ENCODE measurements around the gene PRLR. TPM values are rescaled to one million over a fixed set of nuclear protein-coding genes. Genes with fewer than 3 reads are reported as not detected.

PRLR gene
- total RNA-seq, 1 donor from 2014 or later: 0.93 TPM

GRCh38 chr5:35045280-35045679 lies 185.0 kb downstream of the PRLR start:
- H3K27ac ChIP-seq (ENCODE audit: low read depth, low read length): no peak overlapping the region
- H3K36me3 Mint-ChIP-seq (ENCODE audit: low read depth, unreplicated experiment): no peaks in the 10 kb centered on the region
- H3K4me3 Mint-ChIP-seq (ENCODE audit: unreplicated experiment): no peak overlapping the region
- no peak overlapping the region for H3K4me3 ChIP-seq (ENCODE audit: insufficient read depth, low read depth, low read length)
- H3K4me1 Mint-ChIP-seq (ENCODE audit: low read depth, unreplicated experiment): peaks cover 6% of the 10 kb centered on the region
- H3K9ac ChIP-seq (ENCODE audit: low read length): no peak overlapping the region
- no peaks in the 10 kb centered on the region for H3K9me3 Mint-ChIP-seq (ENCODE audit: unreplicated experiment)
- no peaks in the 10 kb centered on the region for H3K79me2 ChIP-seq (ENCODE audit: insufficient read depth, low read length)
- H2AFZ ChIP-seq (ENCODE audit: low read depth, low read length): no peak overlapping the region
- no peaks in the 10 kb centered on the region for H4K20me1 ChIP-seq (ENCODE audit: insufficient read depth, low read length)
- DNase-seq (ENCODE audit: low read depth) (no peak), FAIRE-seq (no peak)
- H3K27me3 ChIP-seq (ENCODE audit: insufficient read depth, low read length): no peaks in the 10 kb centered on the region
- H3K4me1 ChIP-seq (ENCODE audit: insufficient read depth, low read length): peaks cover 19% of the 10 kb centered on the region
- no peak for TF ChIP-seq EZH2 (IDR thresholded peaks at IDR 0.05; ENCODE audit: insufficient read depth, low read length)
- TF ChIP-seq CTCF (IDR thresholded peaks at IDR 0.05; ENCODE audit: insufficient read depth, low read depth, low read length): no peak
- H3K9me3 ChIP-seq (ENCODE audit: insufficient read depth, low read depth, low read length): no peaks in the 10 kb centered on the region
- peaks cover 2% of the 10 kb centered on the region for H3K27me3 Mint-ChIP-seq (ENCODE audit: low read depth, unreplicated experiment)
- no peak overlapping the region for H3K4me2 ChIP-seq (ENCODE audit: low read length)
- H3K36me3 ChIP-seq (ENCODE audit: insufficient read depth, low read length): no peaks in the 10 kb centered on the region
- no peak overlapping the region for H3K27ac Mint-ChIP-seq (ENCODE audit: unreplicated experiment)

- Histone ChIP-seq H3K4me3 (ENCODE audit: insufficient read depth, low read depth, low read length) (no peak overlapping the region), H3K9ac (ENCODE audit: low read length) (no peak overlapping the region), H3K4me1 (ENCODE audit: insufficient read depth, low read length) (peaks cover 19% of the 10 kb centered on the region), H3K27me3 (ENCODE audit: insufficient read depth, low read length) (no peaks in the 10 kb centered on the region), H3K9me3 (ENCODE audit: insufficient read depth, low read depth, low read length) (no peaks in the 10 kb centered on the region), H3K4me2 (ENCODE audit: low read length) (no peak overlapping the region), H3K36me3 (ENCODE audit: insufficient read depth, low read length) (no peaks in the 10 kb centered on the region), H3K79me2 (ENCODE audit: insufficient read depth, low read length) (no peaks in the 10 kb centered on the region), H3K27ac (ENCODE audit: low read depth, low read length) (no peak overlapping the region), H2AFZ (ENCODE audit: low read depth, low read length) (no peak overlapping the region), H4K20me1 (ENCODE audit: insufficient read depth, low read length) (no peaks in the 10 kb centered on the region)
- H3K4me3 Mint-ChIP-seq (ENCODE audit: unreplicated experiment): no peak overlapping the region
- DNase-seq (ENCODE audit: low read depth) (no peak), FAIRE-seq (no peak)
- no peak overlapping the region for H3K27ac Mint-ChIP-seq (ENCODE audit: unreplicated experiment)
- H3K4me1 Mint-ChIP-seq (ENCODE audit: low read depth, unreplicated experiment): peaks cover 6% of the 10 kb centered on the region
- TF ChIP-seq EZH2 (IDR thresholded peaks at IDR 0.05; ENCODE audit: insufficient read depth, low read length): no peak
- no peak for TF ChIP-seq CTCF (IDR thresholded peaks at IDR 0.05; ENCODE audit: insufficient read depth, low read depth, low read length)
- peaks cover 2% of the 10 kb centered on the region for H3K27me3 Mint-ChIP-seq (ENCODE audit: low read depth, unreplicated experiment)
- H3K9me3 Mint-ChIP-seq (ENCODE audit: unreplicated experiment): no peaks in the 10 kb centered on the region
- no peaks in the 10 kb centered on the region for H3K36me3 Mint-ChIP-seq (ENCODE audit: low read depth, unreplicated experiment)
Measured at GRCh38 chr5:35044649-35045048, 185.6 kb downstream of the PRLR start.

GRCh38 chr5:35042781-35043180 lies 187.5 kb downstream of the PRLR start:
- Histone ChIP-seq H3K27ac (ENCODE audit: low read depth, low read length) (no peak overlapping the region), H3K27me3 (ENCODE audit: insufficient read depth, low read length) (no peaks in the 10 kb centered on the region), H3K9me3 (ENCODE audit: insufficient read depth, low read depth, low read length) (no peaks in the 10 kb centered on the region), H3K4me1 (ENCODE audit: insufficient read depth, low read length) (peaks cover 19% of the 10 kb centered on the region), H3K4me3 (ENCODE audit: insufficient read depth, low read depth, low read length) (no peak overlapping the region), H3K4me2 (ENCODE audit: low read length) (no peak overlapping the region), H3K79me2 (ENCODE audit: insufficient read depth, low read length) (no peaks in the 10 kb centered on the region), H2AFZ (ENCODE audit: low read depth, low read length) (no peak overlapping the region), H3K9ac (ENCODE audit: low read length) (no peak overlapping the region), H3K36me3 (ENCODE audit: insufficient read depth, low read length) (no peaks in the 10 kb centered on the region), H4K20me1 (ENCODE audit: insufficient read depth, low read length) (no peaks in the 10 kb centered on the region)
- DNase-seq (ENCODE audit: low read depth) (no peak), FAIRE-seq (peak; percentile 17)
- Mint-ChIP-seq H3K9me3 (ENCODE audit: unreplicated experiment) (no peaks in the 10 kb centered on the region), H3K27me3 (ENCODE audit: low read depth, unreplicated experiment) (no peaks in the 10 kb centered on the region), H3K4me3 (ENCODE audit: unreplicated experiment) (no peak overlapping the region), H3K36me3 (ENCODE audit: low read depth, unreplicated experiment) (no peaks in the 10 kb centered on the region), H3K27ac (ENCODE audit: unreplicated experiment) (no peak overlapping the region), H3K4me1 (ENCODE audit: low read depth, unreplicated experiment) (peaks cover 6% of the 10 kb centered on the region)
- TF ChIP-seq CTCF (IDR thresholded peaks at IDR 0.05; ENCODE audit: insufficient read depth, low read depth, low read length): no peak
- TF ChIP-seq EZH2 (IDR thresholded peaks at IDR 0.05; ENCODE audit: insufficient read depth, low read length): no peak

All from astrocyte (in vitro differentiated cells and primary cell).